ENCODE results near the gene ATP2C2.

The ATP2C2 gene

DNA sequence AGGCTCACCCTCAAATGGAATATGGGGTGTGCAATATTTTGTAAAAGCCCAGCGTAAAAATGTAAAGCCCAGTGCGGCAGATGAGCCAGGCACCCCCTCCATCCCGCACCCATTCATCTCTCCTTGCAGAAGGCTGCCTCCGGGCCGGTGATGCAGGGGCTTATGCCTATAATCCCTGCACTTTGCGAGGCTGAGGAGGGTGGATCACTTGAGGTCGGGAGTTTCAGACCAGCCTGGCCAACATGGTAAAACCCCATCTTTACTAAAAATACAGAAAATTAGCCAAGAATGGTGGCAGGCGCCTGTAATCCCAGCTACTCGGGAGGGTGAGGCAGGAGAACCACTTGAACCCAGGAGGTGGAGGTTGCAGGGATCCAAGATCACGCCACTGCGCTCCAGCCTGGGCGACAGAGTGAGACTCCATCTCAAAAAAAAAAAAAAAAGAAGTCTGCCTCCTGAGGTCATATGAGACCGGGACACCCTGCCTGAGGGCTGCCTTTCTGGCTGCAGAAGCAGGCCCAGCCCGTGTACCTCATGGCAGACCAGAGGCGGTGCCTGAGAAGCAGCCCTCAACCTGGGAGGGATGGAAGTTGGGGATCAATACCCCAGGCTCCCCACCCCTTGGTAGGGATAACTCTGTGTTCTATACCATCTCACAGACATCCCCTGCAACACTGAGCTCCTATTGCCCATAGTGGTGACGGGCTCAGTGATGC lies 17.5 kb upstream of the ATP2C2 start:
- TF ChIP-seq, protein P1, sequence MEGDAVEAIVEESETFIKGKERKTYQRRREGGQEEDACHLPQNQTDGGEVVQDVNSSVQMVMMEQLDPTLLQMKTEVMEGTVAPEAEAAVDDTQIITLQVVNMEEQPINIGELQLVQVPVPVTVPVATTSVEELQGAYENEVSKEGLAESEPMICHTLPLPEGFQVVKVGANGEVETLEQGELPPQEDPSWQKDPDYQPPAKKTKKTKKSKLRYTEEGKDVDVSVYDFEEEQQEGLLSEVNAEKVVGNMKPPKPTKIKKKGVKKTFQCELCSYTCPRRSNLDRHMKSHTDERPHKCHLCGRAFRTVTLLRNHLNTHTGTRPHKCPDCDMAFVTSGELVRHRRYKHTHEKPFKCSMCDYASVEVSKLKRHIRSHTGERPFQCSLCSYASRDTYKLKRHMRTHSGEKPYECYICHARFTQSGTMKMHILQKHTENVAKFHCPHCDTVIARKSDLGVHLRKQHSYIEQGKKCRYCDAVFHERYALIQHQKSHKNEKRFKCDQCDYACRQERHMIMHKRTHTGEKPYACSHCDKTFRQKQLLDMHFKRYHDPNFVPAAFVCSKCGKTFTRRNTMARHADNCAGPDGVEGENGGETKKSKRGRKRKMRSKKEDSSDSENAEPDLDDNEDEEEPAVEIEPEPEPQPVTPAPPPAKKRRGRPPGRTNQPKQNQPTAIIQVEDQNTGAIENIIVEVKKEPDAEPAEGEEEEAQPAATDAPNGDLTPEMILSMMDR (IDR thresholded peaks at IDR 0.05; ENCODE audit: insufficient read depth, missing control alignments): no peak
- FAIRE-seq: no peak
- no peak for DNase-seq (ENCODE audit: insufficient read length, low spot score)

DNA sequence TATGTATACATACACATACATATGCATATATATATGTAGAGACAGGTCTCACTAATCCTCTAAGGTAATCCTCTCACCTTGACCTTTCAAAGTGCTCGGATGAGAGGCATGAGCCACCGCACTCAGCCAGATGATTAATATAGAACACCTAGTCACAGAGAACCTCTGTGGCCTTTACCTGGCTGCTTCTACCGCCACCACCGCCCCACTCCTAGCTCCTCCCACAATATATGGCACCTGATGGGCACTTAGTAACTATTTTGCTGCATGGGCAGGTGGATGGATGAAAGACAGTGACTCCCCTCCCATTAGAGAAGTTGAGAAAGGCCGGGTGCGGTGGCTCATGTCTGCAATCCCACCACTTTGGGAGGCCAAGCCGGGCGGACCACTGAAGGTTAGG lies 16.7 kb upstream of the ATP2C2 start:
- TF ChIP-seq, protein P1 (IDR thresholded peaks at IDR 0.05; ENCODE audit: insufficient read depth, missing control alignments): no peak
- DNase-seq (ENCODE audit: insufficient read length, low spot score) (no peak), FAIRE-seq (no peak)

DNA sequence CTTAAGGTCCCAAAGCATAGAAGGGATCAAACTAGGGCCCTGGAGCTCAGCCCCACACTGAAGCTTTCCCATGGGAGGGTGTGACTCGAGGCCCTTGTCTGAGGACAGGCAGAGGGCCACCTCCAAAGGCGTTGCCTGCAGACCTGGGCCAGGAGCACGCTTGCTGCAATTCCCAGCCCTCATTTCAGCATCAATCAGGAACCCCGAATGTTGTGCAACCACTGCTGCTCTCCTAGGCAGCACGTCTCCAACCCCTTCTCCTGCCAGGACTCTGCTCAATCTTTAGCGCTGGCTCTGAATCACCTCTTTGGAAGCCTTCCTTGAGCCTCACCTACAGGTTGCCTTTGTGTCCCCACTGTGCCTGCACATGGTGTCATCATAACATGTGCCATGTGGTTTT lies 14.0 kb upstream of the ATP2C2 start:
- DNase-seq (ENCODE audit: insufficient read length, low spot score): no peak
- no peak for FAIRE-seq
- TF ChIP-seq, protein P1 (IDR thresholded peaks at IDR 0.05; ENCODE audit: insufficient read depth, missing control alignments): no peak

DNA sequence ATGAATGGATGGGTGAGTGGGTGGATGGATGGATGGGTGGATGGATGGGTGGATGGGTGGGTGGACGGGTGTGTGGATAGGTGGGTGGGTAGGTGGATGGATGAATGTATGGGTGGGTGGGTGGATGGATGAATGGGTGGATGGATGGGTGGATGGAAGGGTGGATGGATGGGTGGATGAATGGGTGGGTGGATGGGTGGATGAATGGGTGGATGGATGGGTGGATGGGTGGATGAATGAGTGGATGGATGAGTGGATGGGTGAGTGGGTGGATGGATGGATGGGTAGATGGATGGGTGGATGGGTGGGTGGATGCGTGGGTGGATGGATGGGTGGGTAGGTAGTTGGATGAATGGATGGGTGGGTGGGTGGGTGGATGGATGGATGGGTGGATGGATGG lies 13.2 kb upstream of the ATP2C2 start:
- FAIRE-seq: no peak
- TF ChIP-seq, protein P1 (IDR thresholded peaks at IDR 0.05; ENCODE audit: insufficient read depth, missing control alignments): no peak
- no peak for DNase-seq (ENCODE audit: insufficient read length, low spot score)

DNA sequence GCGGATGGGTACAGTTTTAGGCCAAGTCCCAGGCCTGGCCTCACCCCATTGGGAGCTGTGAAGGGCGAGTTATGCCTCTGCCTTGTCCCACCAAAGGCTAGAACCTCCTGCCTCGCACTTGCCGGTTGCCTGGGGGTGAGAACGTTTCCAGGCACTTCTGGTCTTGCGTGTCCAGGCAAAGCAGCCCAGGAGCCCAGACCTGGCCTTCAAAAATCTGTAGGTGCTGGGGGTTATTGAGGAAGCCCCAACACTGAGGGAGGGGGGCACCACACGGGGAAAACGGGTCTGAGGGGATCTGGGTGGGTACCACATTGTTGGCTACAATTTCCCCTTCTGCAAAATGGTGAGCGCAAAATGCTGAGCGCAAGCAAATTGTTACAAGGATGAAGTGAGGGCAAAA lies 12.2 kb upstream of the ATP2C2 start:
- FAIRE-seq (no peak), DNase-seq (ENCODE audit: insufficient read length, low spot score) (no peak)
- TF ChIP-seq, protein P1 (IDR thresholded peaks at IDR 0.05; ENCODE audit: insufficient read depth, missing control alignments): no peak

DNA sequence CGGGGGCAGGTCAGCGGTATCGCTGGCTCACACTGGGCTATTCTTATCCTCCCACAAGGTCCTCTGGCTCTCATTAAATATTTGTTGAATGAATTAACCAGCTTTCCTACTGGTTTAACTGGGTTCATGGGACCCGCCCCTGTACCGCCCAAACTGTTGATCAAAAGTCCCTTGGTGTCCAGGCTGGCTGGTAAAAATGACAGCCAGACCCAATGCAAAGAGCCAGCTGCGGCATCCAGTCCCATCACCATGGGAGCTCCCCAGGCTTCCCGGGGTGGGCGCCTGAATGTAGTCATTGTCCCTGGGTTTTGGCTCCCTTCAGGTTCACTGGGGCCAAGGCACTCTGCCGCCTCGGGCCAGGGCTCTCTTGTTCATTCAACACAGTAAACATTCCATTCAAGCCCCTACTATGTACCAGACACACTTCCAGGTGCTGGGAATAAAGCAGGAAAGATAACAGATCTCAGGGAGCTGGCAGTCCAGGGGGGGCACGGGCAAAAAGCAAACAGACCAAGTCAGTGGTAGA lies 11.7 kb upstream of the ATP2C2 start:
- DNase-seq (ENCODE audit: insufficient read length, low spot score): no peak
- no peak for FAIRE-seq
- TF ChIP-seq, protein P1 (IDR thresholded peaks at IDR 0.05; ENCODE audit: insufficient read depth, missing control alignments): no peak

DNA sequence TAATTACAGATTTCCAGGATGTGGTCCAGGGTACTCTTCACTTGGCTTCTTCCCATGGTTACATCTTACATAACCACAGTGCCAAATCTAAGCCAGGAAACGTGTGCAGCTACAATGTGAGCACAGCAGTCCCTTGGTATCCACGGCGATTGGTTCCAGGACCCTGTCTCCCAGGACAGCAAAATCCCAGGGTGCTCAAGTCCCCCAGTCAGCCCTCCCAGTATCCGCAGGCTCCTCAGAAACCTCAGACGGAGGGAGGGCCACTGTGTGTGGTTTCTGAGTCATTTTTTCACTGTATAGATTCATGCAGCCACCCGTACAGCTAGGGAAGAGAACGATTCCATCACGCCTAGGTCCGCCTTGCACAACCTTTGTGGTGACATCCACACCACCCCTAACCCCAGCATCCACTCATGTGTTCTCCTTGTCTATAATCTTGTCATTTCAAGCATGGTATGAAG lies 11.1 kb upstream of the ATP2C2 start:
- TF ChIP-seq, protein P1 (IDR thresholded peaks at IDR 0.05; ENCODE audit: insufficient read depth, missing control alignments): no peak
- DNase-seq (ENCODE audit: insufficient read length, low spot score) (no peak), FAIRE-seq (no peak)

Measured in D721Med (cell line).